NT2/D1 (cell line): ENCODE data around the gene SAFB.

Experiments
- SUZ12 ChIP-seq: IDR thresholded peaks from 2 replicates; pipeline ENCODE4 v1.6.1; 2011; ENCODE audit not compliant: insufficient read length, insufficient read depth; ENCODE audit errors: extremely low read depth
- YY1 ChIP-seq: IDR thresholded peaks from 2 replicates; pipeline ENCODE4 v1.6.1; 2011; ENCODE audit not compliant: insufficient read length, insufficient read depth
- ZNF274 ChIP-seq: IDR thresholded peaks from 2 replicates; pipeline ENCODE4 v1.6.1; 2011; ENCODE audit warnings: mild to moderate bottlenecking, low read depth, low read length

DNA sequence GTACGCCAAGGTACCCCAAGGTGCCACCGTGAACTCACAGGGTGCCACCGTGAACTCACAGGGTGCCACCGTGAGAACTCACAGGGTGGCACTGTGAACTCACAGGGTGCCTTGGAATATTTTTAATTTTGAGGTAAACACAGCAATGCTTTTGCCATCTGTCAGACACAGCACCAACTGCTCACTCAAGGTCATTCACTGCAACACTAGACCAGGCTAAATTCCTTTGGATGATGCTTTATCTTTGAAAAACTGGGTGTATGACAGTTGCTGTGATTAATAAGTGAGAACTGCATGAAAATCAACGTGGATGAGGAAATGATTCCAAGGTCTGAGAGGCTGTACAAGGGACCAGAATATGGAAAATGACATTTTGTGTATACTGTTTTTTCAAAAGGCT, 19.3 kb upstream of the SAFB start:
- no peak for TF ChIP-seq ZNF274
- TF ChIP-seq YY1, result no peak
- no peak for TF ChIP-seq SUZ12
